Neutrophil (primary cell): ENCODE results near the gene TM4SF1.

Experiments
- H3K27ac ChIP-seq: fragments of 200-600 bp; sonication (generic); 2 replicates; pipeline ENCODE4 v1.5.1; 2016; ENCODE audit warnings: mild to moderate bottlenecking, moderate library complexity
- H3K27me3 ChIP-seq: fragments of 200-600 bp; sonication (generic); 2 replicates; pipeline ENCODE4 v1.6.0; 2016; ENCODE audit warnings: mild to moderate bottlenecking
- H3K36me3 ChIP-seq: fragments of 200-600 bp; sonication (generic); 2 replicates; pipeline ENCODE4 v1.5.1; 2017
- H3K4me1 ChIP-seq, 2 experiments: fragments of 200-600 bp in 1 of 2; sonication (generic) in 1 of 2; 1 replicate in 1 of 2; 2 replicates in 1 of 2; pipeline versions ENCODE4 v1.5.1 to v1.6.1; 2013 to 2016; ENCODE audit warnings: low read depth in 1 of 2, low read length in 1 of 2, mild to moderate bottlenecking in 1 of 2, moderate library complexity in 1 of 2; ENCODE audit not compliant: control insufficient read depth in 1 of 2, insufficient read depth in 1 of 2
- H3K4me3 ChIP-seq, 2 experiments: fragments of 200-600 bp in 1 of 2; sonication (generic) in 1 of 2; 1 replicate in 1 of 2; 2 replicates in 1 of 2; pipeline ENCODE4 v1.5.1; 2013 to 2016; ENCODE audit warnings: low read depth in 1 of 2, low read length in 1 of 2, mild to moderate bottlenecking in 1 of 2, moderate library complexity in 1 of 2
- H3K9me3 ChIP-seq: fragments of 200-600 bp; sonication (generic); 2 replicates; pipeline ENCODE4 v1.5.1; 2016
- CTCF ChIP-seq: fragments of 200-600 bp; sonication (generic); IDR thresholded peaks from 2 replicates; pipeline ENCODE4 v1.5.1; 2016; ENCODE audit warnings: antibody characterized with exemption

Gene TM4SF1

GRCh38 chr3:149362366-149362765 is 15.1 kb downstream of the TM4SF1 start:
- no peak overlapping the region for H3K27ac ChIP-seq
- no peak for TF ChIP-seq CTCF
- no peaks in the 10 kb centered on the region for H3K27me3 ChIP-seq
- no peaks in the 10 kb centered on the region for H3K9me3 ChIP-seq
- no peak overlapping the region for H3K4me3 ChIP-seq
- no peaks in the 10 kb centered on the region for H3K4me1 ChIP-seq
- H3K36me3 ChIP-seq = no peaks in the 10 kb centered on the region

GRCh38 chr3:149356630-149357029 is 20.8 kb downstream of the TM4SF1 start:
- no peak overlapping the region for H3K27ac ChIP-seq
- H3K36me3 ChIP-seq = no peaks in the 10 kb centered on the region
- H3K9me3 ChIP-seq = no peaks in the 10 kb centered on the region
- no peaks in the 10 kb centered on the region for H3K4me1 ChIP-seq
- H3K27me3 ChIP-seq = no peaks in the 10 kb centered on the region
- no peak overlapping the region for H3K4me3 ChIP-seq
- no peak for TF ChIP-seq CTCF

- H3K27me3 ChIP-seq = no peaks in the 10 kb centered on the region
- TF ChIP-seq CTCF = no peak
- no peak overlapping the region for H3K4me3 ChIP-seq
- no peaks in the 10 kb centered on the region for H3K4me1 ChIP-seq
- H3K36me3 ChIP-seq = no peaks in the 10 kb centered on the region
- no peak overlapping the region for H3K27ac ChIP-seq
- no peaks in the 10 kb centered on the region for H3K9me3 ChIP-seq
These were observed 21.3 kb downstream of the TM4SF1 start for GRCh38 chr3:149356044-149356592.

GRCh38 chr3:149353581-149354184 is 23.8 kb downstream of the TM4SF1 start:
- H3K27ac ChIP-seq = no peak overlapping the region
- H3K4me1 ChIP-seq = no peaks in the 10 kb centered on the region
- no peaks in the 10 kb centered on the region for H3K9me3 ChIP-seq
- H3K36me3 ChIP-seq = no peaks in the 10 kb centered on the region
- no peaks in the 10 kb centered on the region for H3K27me3 ChIP-seq
- no peak for TF ChIP-seq CTCF
- H3K4me3 ChIP-seq = no peak overlapping the region

- peak; percentile 57 for TF ChIP-seq CTCF
- no peaks in the 10 kb centered on the region for H3K36me3 ChIP-seq
- H3K27ac ChIP-seq = no peak overlapping the region
- H3K4me3 ChIP-seq = no peak overlapping the region
- no peaks in the 10 kb centered on the region for H3K27me3 ChIP-seq
- no peaks in the 10 kb centered on the region for H3K4me1 ChIP-seq
- no peaks in the 10 kb centered on the region for H3K9me3 ChIP-seq
These were observed 24.9 kb downstream of the TM4SF1 start for GRCh38 chr3:149352556-149352955.
